H1 (cell line): ENCODE results near the gene MSI2. TPM values are rescaled to one million over a fixed set of nuclear protein-coding genes. Genes with fewer than 3 reads are reported as not detected.

Experiments used
- ASH2L ChIP-seq: fragments of 200-600, 300-600 bp; sonication (generic); IDR thresholded peaks from one replicate; pipeline ENCODE4 v1.7.1; 2017; ENCODE audit warnings: low read length
- RAD21 ChIP-seq, 2 experiments: IDR thresholded peaks in 1 of 2; conservative IDR thresholded peaks in 1 of 2; 2 replicates each; pipeline ENCODE4 v1.6.1; 2011; ENCODE audit warnings: low read depth in 2 of 2, low read length in 2 of 2, improper control_type of control experiment in 1 of 2, inconsistent platforms in 1 of 2, mild to moderate bottlenecking in 1 of 2, moderate library complexity in 1 of 2
- SAP30 ChIP-seq: fragments of 300-600 bp; sonication (generic); IDR thresholded peaks from 2 replicates; pipeline ENCODE4 v1.7.1; 2012; ENCODE audit warnings: low read length, moderate library complexity, mild to moderate bottlenecking, inconsistent platforms; ENCODE audit not compliant: insufficient read depth, insufficient replicate concordance
- TEAD4 ChIP-seq: IDR thresholded peaks from 2 replicates; pipeline ENCODE4 v1.6.1; 2012; ENCODE audit warnings: low read depth, low read length, inconsistent platforms, mixed read lengths
- polyA plus RNA-seq, 7 experiments: library from polyadenylated mRNA; depleted of rRNA in 3 of 7; stranded (reverse) in 5 of 7; unstranded in 2 of 7; fragments of >200 nt in 5 of 7; fragments of 200-250 nt in 2 of 7; gene quantifications; 1 replicate in 5 of 7; 2 replicates in 1 of 7; 4 replicates in 1 of 7; pipeline versions ENCODE4 v1.2.1 to v1.2.3, GENCODE V29; 2011 to 2013; ENCODE audit warnings: missing spikeins in 2 of 7, mixed read lengths in 2 of 7
- total RNA-seq: library from RNA; stranded (reverse); fragmentation: NEBNext Ultra II Directional; extraction: Animal tissue kit (Norgen Biotek cat#: 25700); gene quantifications from 2 replicates; pipeline ENCODE4 v1.2.1, GENCODE V29; 2021
- TF ChIP-seq, protein P1 (sequence below): fragments of 300-600 bp; sonication (generic); IDR thresholded peaks from 2 replicates; pipeline ENCODE4 v1.7.1; 2012; ENCODE audit warnings: low read length, moderate library complexity, mild to moderate bottlenecking, inconsistent platforms; ENCODE audit not compliant: insufficient replicate concordance

Gene MSI2
- total and polyA plus RNA-seq, 2 of the 8 experiments (the other 6 are each of a cell fraction or from before 2014, with no cell fraction given), result 36.7 to 80.6 TPM

GRCh38 chr17:57408071-57408811 lies 151.9 kb downstream of the MSI2 start (continued):
- TF ChIP-seq, protein P1, sequence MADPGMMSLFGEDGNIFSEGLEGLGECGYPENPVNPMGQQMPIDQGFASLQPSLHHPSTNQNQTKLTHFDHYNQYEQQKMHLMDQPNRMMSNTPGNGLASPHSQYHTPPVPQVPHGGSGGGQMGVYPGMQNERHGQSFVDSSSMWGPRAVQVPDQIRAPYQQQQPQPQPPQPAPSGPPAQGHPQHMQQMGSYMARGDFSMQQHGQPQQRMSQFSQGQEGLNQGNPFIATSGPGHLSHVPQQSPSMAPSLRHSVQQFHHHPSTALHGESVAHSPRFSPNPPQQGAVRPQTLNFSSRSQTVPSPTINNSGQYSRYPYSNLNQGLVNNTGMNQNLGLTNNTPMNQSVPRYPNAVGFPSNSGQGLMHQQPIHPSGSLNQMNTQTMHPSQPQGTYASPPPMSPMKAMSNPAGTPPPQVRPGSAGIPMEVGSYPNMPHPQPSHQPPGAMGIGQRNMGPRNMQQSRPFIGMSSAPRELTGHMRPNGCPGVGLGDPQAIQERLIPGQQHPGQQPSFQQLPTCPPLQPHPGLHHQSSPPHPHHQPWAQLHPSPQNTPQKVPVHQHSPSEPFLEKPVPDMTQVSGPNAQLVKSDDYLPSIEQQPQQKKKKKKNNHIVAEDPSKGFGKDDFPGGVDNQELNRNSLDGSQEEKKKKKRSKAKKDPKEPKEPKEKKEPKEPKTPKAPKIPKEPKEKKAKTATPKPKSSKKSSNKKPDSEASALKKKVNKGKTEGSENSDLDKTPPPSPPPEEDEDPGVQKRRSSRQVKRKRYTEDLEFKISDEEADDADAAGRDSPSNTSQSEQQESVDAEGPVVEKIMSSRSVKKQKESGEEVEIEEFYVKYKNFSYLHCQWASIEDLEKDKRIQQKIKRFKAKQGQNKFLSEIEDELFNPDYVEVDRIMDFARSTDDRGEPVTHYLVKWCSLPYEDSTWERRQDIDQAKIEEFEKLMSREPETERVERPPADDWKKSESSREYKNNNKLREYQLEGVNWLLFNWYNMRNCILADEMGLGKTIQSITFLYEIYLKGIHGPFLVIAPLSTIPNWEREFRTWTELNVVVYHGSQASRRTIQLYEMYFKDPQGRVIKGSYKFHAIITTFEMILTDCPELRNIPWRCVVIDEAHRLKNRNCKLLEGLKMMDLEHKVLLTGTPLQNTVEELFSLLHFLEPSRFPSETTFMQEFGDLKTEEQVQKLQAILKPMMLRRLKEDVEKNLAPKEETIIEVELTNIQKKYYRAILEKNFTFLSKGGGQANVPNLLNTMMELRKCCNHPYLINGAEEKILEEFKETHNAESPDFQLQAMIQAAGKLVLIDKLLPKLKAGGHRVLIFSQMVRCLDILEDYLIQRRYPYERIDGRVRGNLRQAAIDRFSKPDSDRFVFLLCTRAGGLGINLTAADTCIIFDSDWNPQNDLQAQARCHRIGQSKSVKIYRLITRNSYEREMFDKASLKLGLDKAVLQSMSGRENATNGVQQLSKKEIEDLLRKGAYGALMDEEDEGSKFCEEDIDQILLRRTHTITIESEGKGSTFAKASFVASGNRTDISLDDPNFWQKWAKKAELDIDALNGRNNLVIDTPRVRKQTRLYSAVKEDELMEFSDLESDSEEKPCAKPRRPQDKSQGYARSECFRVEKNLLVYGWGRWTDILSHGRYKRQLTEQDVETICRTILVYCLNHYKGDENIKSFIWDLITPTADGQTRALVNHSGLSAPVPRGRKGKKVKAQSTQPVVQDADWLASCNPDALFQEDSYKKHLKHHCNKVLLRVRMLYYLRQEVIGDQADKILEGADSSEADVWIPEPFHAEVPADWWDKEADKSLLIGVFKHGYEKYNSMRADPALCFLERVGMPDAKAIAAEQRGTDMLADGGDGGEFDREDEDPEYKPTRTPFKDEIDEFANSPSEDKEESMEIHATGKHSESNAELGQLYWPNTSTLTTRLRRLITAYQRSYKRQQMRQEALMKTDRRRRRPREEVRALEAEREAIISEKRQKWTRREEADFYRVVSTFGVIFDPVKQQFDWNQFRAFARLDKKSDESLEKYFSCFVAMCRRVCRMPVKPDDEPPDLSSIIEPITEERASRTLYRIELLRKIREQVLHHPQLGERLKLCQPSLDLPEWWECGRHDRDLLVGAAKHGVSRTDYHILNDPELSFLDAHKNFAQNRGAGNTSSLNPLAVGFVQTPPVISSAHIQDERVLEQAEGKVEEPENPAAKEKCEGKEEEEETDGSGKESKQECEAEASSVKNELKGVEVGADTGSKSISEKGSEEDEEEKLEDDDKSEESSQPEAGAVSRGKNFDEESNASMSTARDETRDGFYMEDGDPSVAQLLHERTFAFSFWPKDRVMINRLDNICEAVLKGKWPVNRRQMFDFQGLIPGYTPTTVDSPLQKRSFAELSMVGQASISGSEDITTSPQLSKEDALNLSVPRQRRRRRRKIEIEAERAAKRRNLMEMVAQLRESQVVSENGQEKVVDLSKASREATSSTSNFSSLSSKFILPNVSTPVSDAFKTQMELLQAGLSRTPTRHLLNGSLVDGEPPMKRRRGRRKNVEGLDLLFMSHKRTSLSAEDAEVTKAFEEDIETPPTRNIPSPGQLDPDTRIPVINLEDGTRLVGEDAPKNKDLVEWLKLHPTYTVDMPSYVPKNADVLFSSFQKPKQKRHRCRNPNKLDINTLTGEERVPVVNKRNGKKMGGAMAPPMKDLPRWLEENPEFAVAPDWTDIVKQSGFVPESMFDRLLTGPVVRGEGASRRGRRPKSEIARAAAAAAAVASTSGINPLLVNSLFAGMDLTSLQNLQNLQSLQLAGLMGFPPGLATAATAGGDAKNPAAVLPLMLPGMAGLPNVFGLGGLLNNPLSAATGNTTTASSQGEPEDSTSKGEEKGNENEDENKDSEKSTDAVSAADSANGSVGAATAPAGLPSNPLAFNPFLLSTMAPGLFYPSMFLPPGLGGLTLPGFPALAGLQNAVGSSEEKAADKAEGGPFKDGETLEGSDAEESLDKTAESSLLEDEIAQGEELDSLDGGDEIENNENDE, result no peak
- no peak for TF ChIP-seq TEAD4
- peak; percentile 27 for TF ChIP-seq ASH2L
- no peak for TF ChIP-seq SAP30
- TF ChIP-seq RAD21 (IDR thresholded peaks at IDR 0.05 in 1 of 2, conservative IDR thresholded peaks at IDR 0.05 in 1 of 2; ENCODE audit: low read depth in 2 of 2, low read length in 2 of 2), result 0 out of 4 replicates have a peak, but pooled peaks have one; percentile 10 to 11
